Measurements from ENCODE around the gene FAM193A.
"Not testable (repeated sequence)": the region's sequence is repeated elsewhere in the genome, so short reads cannot be mapped to it uniquely, and the experiment has no call there.

The FAM193A gene, protein sequence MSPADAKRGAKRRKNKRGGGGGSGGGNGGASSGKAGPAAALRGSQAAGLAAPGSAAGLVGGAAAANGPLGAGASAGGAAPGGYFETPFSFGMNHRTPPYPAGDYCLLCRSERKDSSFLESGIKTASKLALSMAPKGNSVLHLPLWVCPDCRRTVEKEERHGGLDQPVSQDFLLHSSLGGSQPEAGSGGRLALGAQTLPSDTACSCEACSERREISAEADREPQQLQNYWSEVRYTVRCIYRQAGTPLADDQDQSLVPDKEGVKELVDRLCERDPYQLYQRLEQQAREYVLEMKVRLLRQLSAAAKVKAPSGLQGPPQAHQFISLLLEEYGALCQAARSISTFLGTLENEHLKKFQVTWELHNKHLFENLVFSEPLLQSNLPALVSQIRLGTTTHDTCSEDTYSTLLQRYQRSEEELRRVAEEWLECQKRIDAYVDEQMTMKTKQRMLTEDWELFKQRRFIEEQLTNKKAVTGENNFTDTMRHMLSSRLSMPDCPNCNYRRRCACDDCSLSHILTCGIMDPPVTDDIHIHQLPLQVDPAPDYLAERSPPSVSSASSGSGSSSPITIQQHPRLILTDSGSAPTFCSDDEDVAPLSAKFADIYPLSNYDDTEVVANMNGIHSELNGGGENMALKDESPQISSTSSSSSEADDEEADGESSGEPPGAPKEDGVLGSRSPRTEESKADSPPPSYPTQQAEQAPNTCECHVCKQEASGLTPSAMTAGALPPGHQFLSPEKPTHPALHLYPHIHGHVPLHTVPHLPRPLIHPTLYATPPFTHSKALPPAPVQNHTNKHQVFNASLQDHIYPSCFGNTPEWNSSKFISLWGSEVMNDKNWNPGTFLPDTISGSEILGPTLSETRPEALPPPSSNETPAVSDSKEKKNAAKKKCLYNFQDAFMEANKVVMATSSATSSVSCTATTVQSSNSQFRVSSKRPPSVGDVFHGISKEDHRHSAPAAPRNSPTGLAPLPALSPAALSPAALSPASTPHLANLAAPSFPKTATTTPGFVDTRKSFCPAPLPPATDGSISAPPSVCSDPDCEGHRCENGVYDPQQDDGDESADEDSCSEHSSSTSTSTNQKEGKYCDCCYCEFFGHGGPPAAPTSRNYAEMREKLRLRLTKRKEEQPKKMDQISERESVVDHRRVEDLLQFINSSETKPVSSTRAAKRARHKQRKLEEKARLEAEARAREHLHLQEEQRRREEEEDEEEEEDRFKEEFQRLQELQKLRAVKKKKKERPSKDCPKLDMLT (N-terminal part only)

DNA sequence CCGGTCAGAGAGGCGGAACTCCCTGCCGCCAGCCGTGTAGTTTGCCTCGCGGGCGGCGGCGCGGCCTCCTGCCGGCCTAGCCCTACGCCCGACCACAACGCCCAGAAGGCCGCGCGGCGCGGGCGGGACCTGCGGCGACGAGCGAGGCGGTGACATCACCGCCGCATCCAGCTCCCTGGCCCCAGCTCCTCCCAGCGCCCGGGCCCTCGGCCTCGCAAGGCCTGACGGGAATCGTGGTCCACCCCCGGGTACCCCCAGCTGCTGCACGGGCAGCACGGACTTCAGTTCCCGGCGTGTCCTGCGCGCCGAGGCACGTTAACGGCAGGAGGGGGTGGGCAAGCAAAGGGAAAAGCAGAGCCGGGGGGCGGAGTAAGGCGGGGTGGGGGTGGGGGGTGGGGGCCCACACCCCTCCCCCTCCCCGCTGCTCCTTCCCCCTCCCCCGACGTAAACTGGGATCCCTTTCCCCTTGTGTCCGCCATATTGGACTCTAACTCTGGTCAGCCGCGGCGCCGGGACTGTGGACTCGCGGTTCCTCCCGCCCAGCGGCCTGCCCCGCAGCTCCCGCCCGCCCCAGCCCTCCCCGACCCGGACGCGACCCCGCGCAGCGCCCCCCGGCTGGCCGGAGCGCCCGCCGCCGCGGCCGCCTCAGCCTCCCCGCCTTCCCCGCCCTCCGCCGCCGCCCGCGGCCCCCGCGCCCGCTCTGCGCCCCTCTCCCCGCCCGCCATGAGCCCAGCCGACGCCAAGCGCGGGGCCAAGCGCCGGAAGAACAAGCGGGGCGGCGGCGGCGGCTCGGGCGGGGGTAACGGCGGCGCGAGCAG, at the start of gene FAM193A:
FAM193A (plus strand) TSS at position 455 of the 818 bp plus-strand sequence; CDS start at position 724, 269 bp downstream.
- DNase-seq (ENCODE audit: low read depth in 2 of 2), result peak; percentile 97 to 99

DNA sequence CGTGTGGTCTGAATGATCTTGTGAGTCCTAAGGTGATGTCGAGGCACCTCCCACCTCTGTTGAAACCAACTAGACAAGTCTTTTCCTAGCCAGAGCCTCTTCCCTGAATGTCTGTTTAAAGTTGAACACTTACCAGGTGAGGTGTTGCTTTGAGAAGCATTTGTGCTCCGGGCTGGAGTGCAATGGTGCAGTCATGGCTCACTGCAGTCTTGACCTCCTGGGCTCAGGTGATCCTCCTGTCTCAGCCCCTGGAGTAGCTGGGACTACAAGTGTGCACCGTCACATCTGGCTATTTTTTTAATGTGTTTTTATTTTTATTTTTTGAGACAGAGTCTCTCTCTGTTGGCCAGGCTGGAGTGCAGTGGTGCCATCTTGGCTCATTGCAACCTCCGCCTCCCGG, 49.5 kb upstream of the FAM193A start:
- no peak for DNase-seq (ENCODE audit: low read depth in 2 of 2)

DNA sequence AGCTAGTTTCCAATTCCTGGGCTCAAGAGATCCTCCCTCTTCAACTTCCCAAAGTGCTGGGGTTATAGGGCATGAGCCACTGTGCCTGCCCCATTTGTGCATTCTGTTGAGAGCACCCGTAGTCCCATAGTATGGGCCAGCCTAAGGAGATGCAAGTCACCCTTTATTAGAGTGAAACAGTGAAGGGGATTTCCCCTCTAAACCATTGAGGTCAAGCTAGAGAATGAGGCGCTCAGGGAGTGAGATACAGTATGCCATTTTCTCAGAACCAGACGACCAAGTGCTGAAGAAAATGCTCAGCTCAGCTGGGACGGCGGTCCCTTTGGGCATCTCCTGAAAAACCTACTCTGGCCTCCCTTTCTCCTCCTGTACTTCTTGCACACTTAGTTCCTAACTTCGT, 48.8 kb upstream of the FAM193A start:
- DNase-seq (ENCODE audit: low read depth in 2 of 2), result no peak

DNA sequence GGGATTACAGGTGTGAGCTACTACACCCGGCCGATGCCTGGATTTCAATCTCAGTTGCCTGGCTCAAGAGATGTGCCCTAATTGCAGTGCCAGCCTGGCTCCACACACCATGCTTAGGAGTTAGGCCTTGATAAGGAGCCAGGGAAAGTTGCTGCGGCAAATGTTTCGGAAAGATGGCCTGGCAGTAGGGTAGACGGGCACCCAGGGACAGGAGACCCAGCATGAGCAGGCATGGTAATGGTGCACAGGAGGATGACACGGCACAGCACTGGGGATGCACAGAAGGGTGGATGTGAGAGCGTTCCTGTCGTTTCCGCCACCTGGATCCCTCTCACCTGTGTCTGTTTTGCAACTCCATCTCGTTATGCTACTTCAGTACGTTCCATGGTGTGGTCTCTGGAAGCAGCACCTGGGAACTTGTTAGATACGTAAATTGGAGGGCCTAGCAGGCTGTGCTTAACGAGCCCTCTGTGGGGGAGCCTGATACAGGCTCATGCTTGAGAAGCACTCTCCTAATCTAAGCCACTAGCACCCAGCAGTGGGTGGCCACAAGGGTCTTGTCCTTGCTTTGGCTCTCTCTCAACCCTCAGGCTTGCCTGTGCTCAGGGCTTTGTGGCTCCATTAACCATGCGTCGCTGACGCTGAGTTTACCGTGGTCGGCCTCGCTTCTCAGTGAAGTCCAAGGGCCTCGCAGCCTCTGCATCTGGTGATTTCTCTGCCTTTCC, 47.2 kb upstream of the FAM193A start:
- no peak for DNase-seq (ENCODE audit: low read depth in 2 of 2)

DNA sequence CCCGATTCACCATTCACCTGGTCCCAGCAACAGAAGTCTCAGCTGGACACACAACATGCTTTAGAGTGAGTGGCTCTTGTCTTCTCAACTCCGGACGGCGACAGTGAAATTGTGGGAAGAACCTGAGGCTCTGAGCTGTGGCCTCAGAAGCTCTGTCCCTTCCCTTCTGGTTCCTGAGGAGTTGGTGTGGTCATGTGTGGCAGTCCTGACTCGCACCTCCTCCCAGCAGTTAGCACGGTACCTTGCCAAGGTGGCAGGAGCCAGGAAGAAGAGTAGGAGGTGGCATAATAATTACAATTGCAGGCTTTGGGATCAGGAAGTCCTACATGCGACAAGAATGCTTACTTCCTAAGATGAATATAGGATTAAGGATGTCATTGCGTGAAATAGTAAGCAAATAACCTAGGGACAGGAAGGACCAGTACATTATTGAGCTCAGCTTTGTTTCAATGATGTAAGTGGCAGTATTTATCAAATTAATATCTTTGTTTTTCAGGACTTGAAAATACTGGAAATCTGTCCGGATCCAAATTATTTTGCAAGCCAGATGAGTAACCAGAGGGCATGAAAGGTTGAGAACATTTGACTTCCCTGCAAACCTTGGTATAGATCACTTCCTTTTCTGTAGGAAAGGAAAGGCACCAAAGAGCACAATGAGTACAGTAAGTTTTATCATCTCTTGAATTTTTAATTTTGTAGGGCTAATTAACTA, 46.5 kb upstream of the FAM193A start:
- DNase-seq (ENCODE audit: low read depth in 2 of 2), result no peak

DNA sequence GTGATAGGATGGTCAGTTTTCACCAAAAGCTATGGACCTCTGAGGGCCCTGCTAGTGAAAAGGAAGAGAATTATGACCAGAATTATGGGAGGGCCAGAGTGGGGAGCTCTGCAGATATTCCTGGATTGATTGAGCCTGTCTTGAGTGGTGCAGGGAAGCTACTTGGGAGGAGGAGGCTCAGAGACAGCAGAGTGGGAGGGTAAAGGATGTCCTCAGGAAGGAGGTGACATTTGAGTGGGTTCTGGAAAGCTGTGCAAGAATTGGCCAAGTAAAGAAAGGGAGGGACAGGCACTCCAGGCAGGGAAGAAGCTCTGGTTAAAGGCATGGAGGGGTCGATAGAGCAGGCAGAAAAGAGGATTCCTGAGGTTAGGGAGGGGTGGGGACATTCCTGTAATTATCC, 43.5 kb upstream of the FAM193A start:
- DNase-seq (ENCODE audit: low read depth in 2 of 2), result no peak

DNA sequence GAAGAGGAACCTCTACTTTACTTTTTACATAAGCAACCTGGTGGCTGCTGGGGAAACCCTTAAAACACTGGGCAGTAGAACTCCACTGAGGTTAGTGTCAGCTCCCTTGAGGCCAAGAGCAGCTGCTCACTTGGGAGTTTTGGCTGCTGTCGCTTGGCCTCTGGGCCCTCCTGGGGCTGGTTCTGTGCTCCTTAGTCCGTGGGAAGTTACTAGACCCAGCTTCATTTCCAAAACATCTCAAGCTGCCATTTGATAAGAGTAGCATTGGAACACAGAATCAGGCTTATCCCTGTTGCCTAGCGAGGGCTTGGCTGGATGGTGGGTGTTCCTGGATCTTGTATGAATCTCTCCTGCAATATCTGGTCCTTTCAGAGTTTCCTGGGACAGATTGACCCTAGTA, 41.5 kb upstream of the FAM193A start:
- DNase-seq (ENCODE audit: low read depth in 2 of 2), result no peak

DNA sequence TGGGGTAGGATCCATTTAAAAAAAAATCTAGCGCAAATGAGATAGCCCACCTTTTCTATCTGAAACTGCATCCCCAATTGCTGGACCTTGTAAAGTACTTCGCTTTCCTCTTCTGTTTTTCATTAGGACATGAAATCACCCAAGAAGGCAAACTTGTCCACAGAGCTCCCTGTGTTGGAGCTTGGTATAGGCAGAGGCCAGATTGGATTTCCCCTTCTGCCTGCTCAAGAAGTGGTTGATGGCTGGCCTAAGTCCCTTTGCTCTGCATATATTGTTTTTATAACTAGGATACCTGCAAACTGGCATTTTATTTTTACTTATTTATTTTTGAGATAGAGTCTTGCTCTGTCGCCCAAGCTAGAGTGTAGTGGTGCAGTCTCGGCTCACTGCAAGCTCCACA, 39.1 kb upstream of the FAM193A start:
- no peak for DNase-seq (ENCODE audit: low read depth in 2 of 2)

DNA sequence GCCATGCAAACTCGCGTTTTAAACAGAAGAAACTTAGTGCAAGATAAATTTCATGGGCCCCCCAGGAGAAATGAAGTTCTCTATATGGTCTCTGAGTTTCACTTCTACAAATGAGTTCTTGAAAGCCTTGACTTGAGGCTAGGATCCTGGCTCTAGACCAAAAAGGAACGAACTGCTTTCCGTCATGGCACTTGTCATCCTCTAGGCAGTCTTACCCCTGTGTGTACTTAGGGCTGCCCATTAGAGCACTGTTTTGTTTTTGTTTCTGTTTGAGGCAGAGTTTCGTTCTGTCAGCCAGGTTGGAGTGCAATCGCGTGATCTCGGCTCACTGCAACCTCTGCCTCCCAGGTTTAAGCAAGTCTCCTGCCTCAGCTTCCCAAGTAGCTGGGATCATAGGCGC, 38.5 kb upstream of the FAM193A start:
- no peak for DNase-seq (ENCODE audit: low read depth in 2 of 2)

DNA sequence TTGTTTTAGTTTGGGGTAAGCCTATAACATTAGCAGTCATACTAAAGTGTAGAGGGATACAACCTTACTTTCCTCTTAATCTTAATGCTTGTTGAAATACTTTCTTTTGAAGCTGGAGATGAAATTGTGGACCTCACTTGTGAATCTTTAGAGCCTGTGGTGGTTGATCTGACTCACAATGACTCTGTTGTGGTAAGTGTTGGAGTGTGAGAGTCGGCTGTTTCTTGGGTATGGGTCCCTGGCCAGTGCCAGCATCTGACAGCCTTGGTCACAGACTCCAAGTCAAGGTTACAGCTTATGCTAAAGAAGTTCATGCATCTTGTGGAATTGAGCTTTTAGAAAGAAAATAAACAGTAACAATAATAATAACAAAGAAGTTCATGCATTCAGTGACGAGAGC, 35.9 kb upstream of the FAM193A start:
- no peak for DNase-seq (ENCODE audit: low read depth in 2 of 2)

DNA sequence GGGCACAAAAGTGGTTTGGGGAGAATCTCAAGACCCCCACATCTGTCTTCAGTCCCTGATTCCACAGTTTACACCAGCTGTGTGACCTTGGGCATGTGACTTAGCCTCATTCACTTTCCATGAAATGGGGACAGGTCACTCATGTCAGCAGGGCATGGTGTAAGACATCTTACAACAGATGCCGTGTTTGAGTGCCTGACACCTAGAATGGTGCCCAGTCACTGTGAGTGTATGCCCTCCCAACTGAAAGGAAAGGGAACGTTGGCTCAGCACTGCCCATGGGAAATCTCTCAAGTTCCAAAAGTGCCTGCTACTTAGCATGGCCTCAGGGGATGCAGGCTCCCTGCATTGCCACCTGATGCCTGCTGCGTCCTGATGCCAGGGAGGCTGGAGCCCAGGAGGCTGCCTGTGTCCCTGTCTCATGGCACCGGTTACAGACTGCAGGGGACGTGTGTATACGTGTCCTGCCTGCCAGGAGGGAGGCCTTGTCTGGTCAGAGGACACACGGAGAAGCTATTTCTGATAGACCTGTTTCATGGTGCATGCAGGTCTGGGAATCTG, 35.3 kb upstream of the FAM193A start:
- no peak for DNase-seq (ENCODE audit: low read depth in 2 of 2)

DNA sequence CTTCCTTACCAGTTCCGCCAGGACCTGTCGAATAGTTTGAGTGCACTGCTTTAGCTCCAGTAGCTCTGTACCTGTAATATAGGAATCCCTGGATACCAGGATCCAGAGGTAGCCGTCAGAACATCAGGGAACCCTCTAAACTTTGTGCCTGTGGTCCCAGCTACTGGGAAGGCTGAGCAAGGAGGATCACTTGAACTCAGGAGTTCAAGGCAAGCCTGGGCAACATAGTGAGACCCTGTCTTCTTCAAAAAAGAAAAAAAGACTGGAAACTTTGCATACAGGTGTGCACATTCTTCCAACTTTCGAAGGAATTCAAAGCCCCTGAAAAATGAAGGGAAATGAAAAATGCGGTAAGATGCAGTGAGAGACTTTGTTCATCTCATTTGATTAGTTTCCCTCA, 32.6 kb upstream of the FAM193A start:
- no peak for DNase-seq (ENCODE audit: low read depth in 2 of 2)

DNA sequence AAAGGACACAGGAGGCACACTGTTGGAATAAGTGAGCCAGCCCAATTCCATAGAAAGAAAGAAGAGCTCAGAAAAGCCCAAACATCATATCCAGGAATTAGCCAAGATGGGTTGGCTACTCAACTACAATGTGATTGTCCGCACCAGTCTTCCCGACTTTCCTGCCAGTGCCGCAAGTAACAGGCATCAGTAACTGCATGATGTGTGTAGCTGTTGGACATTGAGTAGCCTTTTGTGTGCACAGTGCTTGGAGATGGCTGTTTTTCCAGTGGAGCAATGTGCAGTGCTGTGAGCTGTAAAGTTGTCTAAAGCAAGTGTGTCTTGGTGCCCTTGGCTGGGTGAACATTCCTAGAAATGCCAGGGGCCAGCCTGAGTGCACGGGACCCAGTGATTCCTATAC, 29.2 kb upstream of the FAM193A start:
- no peak for DNase-seq (ENCODE audit: low read depth in 2 of 2)

DNA sequence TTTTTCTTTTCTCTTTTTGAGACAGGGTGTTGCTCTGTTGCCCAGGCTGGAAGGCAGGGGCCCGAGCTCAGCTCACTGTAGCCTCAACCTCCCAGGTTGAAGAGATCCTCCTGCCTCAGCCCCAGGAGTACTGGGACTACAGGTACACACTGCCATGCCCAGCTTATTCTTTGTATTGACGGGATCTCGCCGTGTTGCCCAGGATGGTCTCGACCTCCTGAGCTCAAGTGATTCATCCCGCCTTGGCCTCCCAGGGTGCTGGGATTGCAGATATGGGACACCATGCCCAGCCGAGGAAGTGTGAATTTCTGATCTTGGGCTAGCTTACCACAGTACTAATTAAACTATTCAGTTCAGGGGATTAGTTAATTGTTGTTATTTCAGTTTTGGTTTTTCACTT, 28.6 kb upstream of the FAM193A start:
- no peak for DNase-seq (ENCODE audit: low read depth in 2 of 2)

DNA sequence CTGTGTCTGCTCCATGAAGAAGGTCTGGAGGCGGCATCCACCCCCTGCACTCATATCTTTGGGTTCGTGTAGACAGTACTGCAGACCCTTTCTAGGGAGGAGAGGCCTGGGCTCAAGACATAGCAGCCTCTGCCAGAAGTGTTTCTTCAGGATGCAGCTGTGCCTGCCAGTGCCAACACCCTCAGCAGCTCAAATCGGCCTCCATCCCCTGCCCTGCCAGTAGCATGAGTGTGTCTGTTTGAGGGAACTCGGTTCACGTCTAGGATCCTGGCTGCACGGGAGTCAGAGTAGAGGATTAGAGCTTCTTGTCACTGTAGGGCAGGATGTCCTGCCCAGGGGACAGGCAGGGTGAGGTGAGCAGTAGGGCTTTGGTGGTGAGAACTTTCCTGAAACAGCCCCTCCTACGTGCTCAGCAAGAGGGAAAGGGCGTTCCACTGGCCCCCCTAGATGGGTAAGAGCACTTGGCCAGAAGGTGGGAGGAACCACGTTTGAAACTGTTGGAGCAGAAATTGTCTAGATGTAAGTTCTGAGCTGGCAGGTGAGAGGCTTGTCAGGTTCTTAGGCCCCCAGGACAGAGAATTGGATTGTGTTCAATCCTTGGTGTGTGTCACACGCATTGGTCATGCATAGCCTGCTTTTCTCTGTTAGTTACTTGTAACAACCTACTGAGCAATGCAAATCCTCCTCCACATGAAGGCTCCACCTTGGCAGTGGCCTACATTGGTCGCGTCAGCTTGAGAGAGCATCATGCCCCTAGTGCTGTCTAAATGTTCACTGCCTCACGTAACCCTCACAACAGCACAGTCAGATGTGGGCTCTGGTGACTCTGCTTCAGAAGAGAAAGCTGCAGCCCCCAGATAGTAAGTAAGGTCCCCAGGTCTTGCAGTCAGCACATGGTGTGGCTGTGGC, 25.8 kb upstream of the FAM193A start:
- no peak for DNase-seq (ENCODE audit: low read depth in 2 of 2)

DNA sequence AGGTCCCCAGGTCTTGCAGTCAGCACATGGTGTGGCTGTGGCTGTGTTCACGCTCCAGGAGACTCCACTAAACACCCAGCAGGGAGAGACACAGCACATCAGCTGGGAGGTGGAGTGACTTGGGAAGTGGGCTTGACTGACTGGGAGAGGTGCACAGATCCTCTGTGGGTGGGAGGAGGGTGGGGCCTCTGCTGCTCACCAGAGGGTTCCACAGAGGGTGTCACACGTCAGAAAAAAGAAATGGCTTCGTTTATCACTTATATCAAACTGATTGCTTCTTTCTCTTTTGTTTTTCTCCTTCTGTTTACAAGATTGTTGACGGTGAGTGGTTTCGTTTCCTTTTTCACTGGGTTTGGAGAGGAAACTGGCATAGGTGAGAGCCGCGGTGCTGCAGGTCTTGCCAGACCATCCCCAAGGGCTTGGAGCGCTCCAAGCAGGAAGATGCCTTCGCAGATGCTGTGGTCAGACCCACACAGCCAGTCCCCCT, 24.8 kb upstream of the FAM193A start:
- DNase-seq (ENCODE audit: low read depth in 2 of 2), result no peak

DNA sequence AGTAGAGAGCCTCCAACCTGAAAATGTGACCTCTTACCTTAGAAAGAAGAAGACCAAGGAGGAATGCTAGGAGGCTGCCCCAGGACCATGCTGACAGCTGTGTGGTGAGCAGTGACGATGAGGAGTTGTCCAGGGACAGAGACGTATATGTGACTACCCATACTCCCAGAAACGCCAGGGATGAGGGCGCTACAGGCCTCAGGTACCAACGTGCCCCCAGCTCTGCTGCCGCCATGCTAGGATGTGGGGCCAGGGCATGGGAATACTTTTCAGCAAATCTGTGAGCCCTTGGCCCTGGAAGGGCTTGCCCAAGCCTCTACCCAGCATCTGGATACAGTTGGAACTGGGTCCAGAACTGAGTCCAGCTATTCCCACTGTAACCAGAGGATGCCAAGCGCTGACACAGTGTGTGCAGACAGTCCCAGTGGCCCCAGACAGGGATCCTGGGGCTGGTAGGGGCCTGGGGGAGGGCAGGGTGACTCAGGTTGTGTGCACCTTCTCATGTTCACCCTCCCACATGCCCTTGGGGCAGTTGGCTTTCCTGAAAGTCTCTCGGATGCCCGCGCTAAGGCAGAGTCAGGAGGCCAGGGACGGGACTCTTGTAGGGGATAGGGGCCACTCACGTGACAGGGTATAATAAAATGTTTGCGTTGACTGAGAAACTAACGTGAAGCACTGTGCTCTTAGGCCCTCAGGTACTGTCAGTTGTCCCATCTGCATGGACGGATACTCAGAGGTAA, 23.9 kb upstream of the FAM193A start:
- DNase-seq (ENCODE audit: low read depth in 2 of 2), result no peak

DNA sequence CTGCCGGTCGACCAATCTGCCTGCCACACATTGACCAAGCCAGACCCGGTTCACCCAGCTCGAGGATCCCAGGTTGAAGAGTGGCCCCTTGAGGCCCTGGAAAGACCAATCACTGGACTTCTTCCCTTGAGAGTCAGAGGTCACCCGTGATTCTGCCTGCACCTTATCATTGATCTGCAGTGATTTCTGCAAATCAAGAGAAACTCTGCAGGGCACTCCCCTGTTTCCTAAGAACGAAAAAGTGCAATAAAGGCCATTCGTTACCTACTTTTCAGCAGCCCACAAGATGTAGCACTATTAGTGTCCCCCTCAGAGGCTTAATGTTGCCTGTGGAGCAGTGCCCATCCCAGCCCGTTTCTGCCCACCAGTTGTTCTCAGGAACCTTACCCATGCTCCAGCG, 22.3 kb upstream of the FAM193A start:
- not testable (repeated sequence) for DNase-seq (ENCODE audit: low read depth in 2 of 2)
